ENCODE data around the gene MMS22L. TPM values are rescaled to one million over a fixed set of nuclear protein-coding genes. Genes with fewer than 3 reads are reported as not detected.

Gene MMS22L
- total and polyA plus RNA-seq, 2 experiments from 2014 or later: 11.7 to 49.5 TPM

DNA sequence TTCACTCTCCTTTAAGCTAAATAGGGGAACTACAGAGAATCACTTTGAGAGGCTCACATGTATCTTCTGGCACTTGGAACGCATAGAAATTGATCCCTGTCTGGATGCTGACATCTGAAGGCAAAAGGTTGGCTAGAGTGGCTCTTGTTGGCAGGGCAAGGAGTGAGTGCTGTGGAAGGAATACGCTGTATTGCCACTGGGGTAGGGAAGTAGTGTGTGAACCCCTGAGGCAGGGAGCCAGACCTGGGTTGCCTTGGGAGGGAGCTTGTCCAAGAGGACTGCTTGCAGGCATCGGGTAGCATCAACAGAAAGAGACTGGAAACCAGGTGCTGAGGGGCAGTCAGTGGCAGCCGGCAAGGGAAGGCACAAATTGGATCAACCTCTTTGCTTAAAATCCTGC is 8.9 kb upstream of the MMS22L start:
- Mint-ChIP-seq H3K4me3 (no peak overlapping the region), H3K36me3 (ENCODE audit: low read depth) (no peaks in the 10 kb centered on the region; the same call in 2 of the 3 replicates), H3K9me3 (peaks cover 20% of the 10 kb centered on the region; the same call in 2 of the 3 replicates), H3K27me3 (ENCODE audit: insufficient read depth, low read depth, poor library complexity) (peaks cover 3% of the 10 kb centered on the region), H3K27ac (no peak overlapping the region), H3K4me1 (peaks cover 9% of the 10 kb centered on the region)
- DNase-seq (ENCODE audit: low spot score) (no peak), ATAC-seq (peak; percentile 79)
- H3K4me2 ChIP-seq: no peak overlapping the region
- no peaks in the 10 kb centered on the region; the same call in 1 of the 2 replicates for H3K36me3 ChIP-seq (ENCODE audit: insufficient read depth)
- H3K4me3 ChIP-seq: no peak overlapping the region
- no peaks in the 10 kb centered on the region for H3K27me3 ChIP-seq (ENCODE audit: insufficient read depth)
- no peak overlapping the region for H3K27ac ChIP-seq (ENCODE audit: low read depth)
- TF ChIP-seq, protein P1, sequence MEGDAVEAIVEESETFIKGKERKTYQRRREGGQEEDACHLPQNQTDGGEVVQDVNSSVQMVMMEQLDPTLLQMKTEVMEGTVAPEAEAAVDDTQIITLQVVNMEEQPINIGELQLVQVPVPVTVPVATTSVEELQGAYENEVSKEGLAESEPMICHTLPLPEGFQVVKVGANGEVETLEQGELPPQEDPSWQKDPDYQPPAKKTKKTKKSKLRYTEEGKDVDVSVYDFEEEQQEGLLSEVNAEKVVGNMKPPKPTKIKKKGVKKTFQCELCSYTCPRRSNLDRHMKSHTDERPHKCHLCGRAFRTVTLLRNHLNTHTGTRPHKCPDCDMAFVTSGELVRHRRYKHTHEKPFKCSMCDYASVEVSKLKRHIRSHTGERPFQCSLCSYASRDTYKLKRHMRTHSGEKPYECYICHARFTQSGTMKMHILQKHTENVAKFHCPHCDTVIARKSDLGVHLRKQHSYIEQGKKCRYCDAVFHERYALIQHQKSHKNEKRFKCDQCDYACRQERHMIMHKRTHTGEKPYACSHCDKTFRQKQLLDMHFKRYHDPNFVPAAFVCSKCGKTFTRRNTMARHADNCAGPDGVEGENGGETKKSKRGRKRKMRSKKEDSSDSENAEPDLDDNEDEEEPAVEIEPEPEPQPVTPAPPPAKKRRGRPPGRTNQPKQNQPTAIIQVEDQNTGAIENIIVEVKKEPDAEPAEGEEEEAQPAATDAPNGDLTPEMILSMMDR (conservative IDR thresholded peaks at IDR 0.05; ENCODE audit: low read depth in 2 of 2): no peak
- TF ChIP-seq, protein P2, sequence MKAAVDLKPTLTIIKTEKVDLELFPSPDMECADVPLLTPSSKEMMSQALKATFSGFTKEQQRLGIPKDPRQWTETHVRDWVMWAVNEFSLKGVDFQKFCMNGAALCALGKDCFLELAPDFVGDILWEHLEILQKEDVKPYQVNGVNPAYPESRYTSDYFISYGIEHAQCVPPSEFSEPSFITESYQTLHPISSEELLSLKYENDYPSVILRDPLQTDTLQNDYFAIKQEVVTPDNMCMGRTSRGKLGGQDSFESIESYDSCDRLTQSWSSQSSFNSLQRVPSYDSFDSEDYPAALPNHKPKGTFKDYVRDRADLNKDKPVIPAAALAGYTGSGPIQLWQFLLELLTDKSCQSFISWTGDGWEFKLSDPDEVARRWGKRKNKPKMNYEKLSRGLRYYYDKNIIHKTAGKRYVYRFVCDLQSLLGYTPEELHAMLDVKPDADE (IDR thresholded peaks at IDR 0.05): no peak
- no peak for TF ChIP-seq STAT1 (IDR thresholded peaks at IDR 0.05; ENCODE audit: unreplicated experiment)
- TF ChIP-seq CREB1 (CRISPR knock-in tag; IDR thresholded peaks at IDR 0.05; ENCODE audit: low read depth): no peak
- no peaks in the 10 kb centered on the region for H4K20me1 ChIP-seq (replicated peaks; ENCODE audit: insufficient read depth)
- H3K79me2 ChIP-seq (replicated peaks; ENCODE audit: insufficient read depth): no peaks in the 10 kb centered on the region
- H3K9me2 ChIP-seq (ENCODE audit: insufficient read depth): 0 out of 2 replicates have a peak, but pooled peaks cover 7% of the 10 kb centered on the region
- no peaks in the 10 kb centered on the region for H3F3A ChIP-seq (replicated peaks; ENCODE audit: low read depth)
- H3K4me1 ChIP-seq (ENCODE audit: insufficient read depth): peaks cover 7% of the 10 kb centered on the region; the same call in 1 of the 2 replicates
- H2AFZ ChIP-seq: peak overlapping the region; percentile 43; the same call in 1 of the 2 replicates

DNA sequence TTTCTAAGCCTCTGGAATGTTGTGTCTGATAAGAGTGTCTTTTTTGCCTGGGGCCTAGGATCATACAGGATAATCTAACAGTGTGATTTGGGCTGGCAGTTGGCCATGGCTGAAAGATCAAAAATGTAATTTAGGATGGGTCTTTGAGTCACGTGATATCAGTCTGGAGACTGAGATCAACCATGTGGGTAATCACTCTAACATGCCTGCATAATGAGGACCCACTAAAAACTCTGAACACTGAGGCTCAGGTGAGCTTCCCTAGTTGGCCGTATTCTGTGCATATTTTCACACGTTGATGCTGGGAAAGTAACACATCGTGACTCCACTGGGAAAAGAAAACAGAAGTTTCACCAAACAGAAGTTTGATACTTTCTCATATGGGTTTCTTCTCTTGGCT is 6.3 kb upstream of the MMS22L start:
- Mint-ChIP-seq H3K9me3 (peaks cover 20% of the 10 kb centered on the region; the same call in 2 of the 3 replicates), H3K27ac (no peak overlapping the region), H3K4me3 (no peak overlapping the region), H3K27me3 (ENCODE audit: insufficient read depth, low read depth, poor library complexity) (no peaks in the 10 kb centered on the region), H3K36me3 (ENCODE audit: low read depth) (no peaks in the 10 kb centered on the region; the same call in 2 of the 3 replicates), H3K4me1 (peaks cover 2% of the 10 kb centered on the region; the same call in 2 of the 3 replicates)
- no peak for ATAC-seq
- Histone ChIP-seq H3K36me3 (ENCODE audit: insufficient read depth) (no peaks in the 10 kb centered on the region; the same call in 1 of the 2 replicates), H3K4me1 (ENCODE audit: insufficient read depth) (no peaks in the 10 kb centered on the region; the same call in 1 of the 2 replicates), H2AFZ (no peak overlapping the region), H3K4me3 (no peak overlapping the region), H3F3A (replicated peaks; ENCODE audit: low read depth) (no peaks in the 10 kb centered on the region), H3K4me2 (no peak overlapping the region), H3K27ac (ENCODE audit: low read depth) (no peak overlapping the region), H4K20me1 (replicated peaks; ENCODE audit: insufficient read depth) (no peaks in the 10 kb centered on the region), H3K9me2 (ENCODE audit: insufficient read depth) (0 out of 2 replicates have a peak, but pooled peaks cover 7% of the 10 kb centered on the region), H3K79me2 (replicated peaks; ENCODE audit: insufficient read depth) (no peaks in the 10 kb centered on the region), H3K27me3 (ENCODE audit: insufficient read depth) (no peaks in the 10 kb centered on the region)
- peak; percentile 5 for DNase-seq (ENCODE audit: low spot score)
- TF ChIP-seq CREB1 (CRISPR knock-in tag; IDR thresholded peaks at IDR 0.05; ENCODE audit: low read depth): no peak
- TF ChIP-seq, protein P1 (conservative IDR thresholded peaks at IDR 0.05; ENCODE audit: low read depth in 2 of 2): no peak
- no peak for TF ChIP-seq POLR2AphosphoS5 (IDR thresholded peaks at IDR 0.05; ENCODE audit: low read depth)
- no peak for TF ChIP-seq STAT1 (IDR thresholded peaks at IDR 0.05; ENCODE audit: unreplicated experiment)
- TF ChIP-seq NANOG (IDR thresholded peaks at IDR 0.05; ENCODE audit: borderline replicate concordance): no peak
- TF ChIP-seq, protein P2 (IDR thresholded peaks at IDR 0.05): no peak
- TF ChIP-seq, protein P3, sequence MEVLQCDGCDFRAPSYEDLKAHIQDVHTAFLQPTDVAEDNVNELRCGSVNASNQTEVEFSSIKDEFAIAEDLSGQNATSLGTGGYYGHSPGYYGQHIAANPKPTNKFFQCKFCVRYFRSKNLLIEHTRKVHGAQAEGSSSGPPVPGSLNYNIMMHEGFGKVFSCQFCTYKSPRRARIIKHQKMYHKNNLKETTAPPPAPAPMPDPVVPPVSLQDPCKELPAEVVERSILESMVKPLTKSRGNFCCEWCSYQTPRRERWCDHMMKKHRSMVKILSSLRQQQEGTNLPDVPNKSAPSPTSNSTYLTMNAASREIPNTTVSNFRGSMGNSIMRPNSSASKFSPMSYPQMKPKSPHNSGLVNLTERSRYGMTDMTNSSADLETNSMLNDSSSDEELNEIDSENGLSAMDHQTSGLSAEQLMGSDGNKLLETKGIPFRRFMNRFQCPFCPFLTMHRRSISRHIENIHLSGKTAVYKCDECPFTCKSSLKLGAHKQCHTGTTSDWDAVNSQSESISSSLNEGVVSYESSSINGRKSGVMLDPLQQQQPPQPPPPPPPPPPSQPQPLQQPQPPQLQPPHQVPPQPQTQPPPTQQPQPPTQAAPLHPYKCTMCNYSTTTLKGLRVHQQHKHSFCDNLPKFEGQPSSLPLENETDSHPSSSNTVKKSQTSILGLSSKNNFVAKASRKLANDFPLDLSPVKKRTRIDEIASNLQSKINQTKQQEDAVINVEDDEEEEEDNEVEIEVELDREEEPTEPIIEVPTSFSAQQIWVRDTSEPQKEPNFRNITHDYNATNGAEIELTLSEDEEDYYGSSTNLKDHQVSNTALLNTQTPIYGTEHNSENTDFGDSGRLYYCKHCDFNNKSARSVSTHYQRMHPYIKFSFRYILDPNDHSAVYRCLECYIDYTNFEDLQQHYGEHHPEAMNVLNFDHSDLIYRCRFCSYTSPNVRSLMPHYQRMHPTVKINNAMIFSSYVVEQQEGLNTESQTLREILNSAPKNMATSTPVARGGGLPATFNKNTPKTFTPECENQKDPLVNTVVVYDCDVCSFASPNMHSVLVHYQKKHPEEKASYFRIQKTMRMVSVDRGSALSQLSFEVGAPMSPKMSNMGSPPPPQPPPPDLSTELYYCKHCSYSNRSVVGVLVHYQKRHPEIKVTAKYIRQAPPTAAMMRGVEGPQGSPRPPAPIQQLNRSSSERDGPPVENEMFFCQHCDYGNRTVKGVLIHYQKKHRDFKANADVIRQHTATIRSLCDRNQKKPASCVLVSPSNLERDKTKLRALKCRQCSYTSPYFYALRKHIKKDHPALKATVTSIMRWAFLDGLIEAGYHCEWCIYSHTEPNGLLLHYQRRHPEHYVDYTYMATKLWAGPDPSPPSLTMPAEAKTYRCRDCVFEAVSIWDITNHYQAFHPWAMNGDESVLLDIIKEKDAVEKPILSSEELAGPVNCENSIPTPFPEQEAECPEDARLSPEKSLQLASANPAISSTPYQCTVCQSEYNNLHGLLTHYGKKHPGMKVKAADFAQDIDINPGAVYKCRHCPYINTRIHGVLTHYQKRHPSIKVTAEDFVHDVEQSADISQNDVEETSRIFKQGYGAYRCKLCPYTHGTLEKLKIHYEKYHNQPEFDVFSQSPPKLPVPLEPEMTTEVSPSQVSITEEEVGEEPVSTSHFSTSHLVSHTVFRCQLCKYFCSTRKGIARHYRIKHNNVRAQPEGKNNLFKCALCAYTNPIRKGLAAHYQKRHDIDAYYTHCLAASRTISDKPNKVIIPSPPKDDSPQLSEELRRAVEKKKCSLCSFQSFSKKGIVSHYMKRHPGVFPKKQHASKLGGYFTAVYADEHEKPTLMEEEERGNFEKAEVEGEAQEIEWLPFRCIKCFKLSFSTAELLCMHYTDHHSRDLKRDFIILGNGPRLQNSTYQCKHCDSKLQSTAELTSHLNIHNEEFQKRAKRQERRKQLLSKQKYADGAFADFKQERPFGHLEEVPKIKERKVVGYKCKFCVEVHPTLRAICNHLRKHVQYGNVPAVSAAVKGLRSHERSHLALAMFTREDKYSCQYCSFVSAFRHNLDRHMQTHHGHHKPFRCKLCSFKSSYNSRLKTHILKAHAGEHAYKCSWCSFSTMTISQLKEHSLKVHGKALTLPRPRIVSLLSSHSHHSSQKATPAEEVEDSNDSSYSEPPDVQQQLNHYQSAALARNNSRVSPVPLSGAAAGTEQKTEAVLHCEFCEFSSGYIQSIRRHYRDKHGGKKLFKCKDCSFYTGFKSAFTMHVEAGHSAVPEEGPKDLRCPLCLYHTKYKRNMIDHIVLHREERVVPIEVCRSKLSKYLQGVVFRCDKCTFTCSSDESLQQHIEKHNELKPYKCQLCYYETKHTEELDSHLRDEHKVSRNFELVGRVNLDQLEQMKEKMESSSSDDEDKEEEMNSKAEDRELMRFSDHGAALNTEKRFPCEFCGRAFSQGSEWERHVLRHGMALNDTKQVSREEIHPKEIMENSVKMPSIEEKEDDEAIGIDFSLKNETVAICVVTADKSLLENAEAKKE (CRISPR knock-in tag; IDR thresholded peaks at IDR 0.05): no peak

Data from GM23338 (cell line).